CD4-positive, alpha-beta T cell treated with Interferon gamma for 1 hour (primary cell): ENCODE measurements around the gene AGA.

ENCODE experiments used
- DNase-seq: peaks from one replicate; pipeline ENCODE4 v3.0.0-alpha.2; 2020

Gene AGA

DNA sequence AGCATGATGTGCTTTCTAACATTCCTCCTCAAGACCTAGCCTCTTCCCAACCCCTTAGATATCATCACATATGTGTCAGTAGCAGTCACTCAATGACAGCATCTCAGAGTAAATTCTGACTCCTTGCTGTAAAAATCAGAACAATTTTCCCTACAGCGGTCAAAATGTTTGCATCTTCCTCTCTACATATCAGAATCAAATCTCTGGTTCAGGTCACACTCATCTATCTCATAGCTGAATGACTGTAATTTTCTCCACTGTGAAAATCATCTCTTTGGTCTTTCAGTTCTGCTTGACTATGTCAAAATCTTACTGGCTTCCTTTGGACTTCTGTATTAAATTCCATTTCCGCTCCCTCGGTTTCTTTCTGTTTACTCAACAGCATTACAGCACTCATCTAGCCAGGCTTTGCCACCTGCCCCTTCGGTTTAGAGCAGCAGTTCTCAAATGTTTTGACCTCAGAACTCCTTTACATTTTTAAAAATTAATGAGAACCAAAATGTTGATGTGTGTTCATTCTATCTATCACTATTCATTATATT is 57.3 kb downstream of the AGA start:
- DNase-seq, result no peak

DNA sequence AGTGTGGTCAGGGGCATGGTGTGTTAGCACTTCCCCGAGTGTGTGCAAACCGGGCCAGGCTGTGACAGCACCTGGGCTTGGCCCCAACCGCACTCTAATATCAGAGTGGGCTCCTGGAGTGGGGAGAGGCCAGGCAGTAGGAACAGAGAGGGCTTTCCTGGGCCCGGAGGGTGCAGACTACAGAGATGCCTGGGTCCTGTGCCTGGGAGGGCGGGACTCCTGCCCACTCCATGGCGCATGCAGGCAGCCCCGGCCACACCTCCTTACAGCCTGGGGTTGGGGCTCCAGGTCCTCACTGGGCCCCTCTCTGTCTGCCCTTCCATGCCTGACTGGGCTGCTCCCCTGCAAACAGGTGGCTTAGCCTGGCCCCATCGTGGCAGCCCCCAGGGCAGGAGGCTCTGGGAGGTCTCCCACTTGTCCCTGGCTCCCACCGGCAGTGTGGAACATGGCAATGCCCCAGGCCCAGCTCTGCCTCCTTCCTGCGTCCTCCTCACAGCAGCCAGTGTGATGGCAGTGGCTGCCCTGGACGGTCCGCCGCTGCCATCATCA is 60.4 kb downstream of the AGA start:
- DNase-seq, result no peak
